ENCODE results near the gene APOA5. TPM values are rescaled to one million over a fixed set of nuclear protein-coding genes. Genes with fewer than 3 reads are reported as not detected.

Gene APOA5
- total RNA-seq, 1 experiment from 2014 or later = 0.20 TPM

GRCh38 chr11:116782728-116783127, 9.0 kb downstream of the APOA5 start:
- peaks cover 86% of the 10 kb centered on the region for H3K36me3 Mint-ChIP-seq
- peaks cover 7% of the 10 kb centered on the region for H3K4me1 Mint-ChIP-seq
- no peaks in the 10 kb centered on the region for H3K9me3 Mint-ChIP-seq
- DNase-seq (ENCODE audit: low spot score) = no peak
- ChIA-PET POLR2A (no interaction called here), CTCF (interaction anchor here (0.9 to 1.1 kb wide), 2 partner anchors 53 to 356 kb away, joined by 3 read pairs; no protein-coding TSS in a partner anchor)
- no peak overlapping the region for H3K4me3 Mint-ChIP-seq
- no peak for ATAC-seq
- no peaks in the 10 kb centered on the region for H3K27me3 Mint-ChIP-seq (ENCODE audit: low read depth)
- TF ChIP-seq ZNF671 (CRISPR knock-in tag; IDR thresholded peaks at IDR 0.05) (no peak), ZNF281 (CRISPR knock-in tag; IDR thresholded peaks at IDR 0.05) (no peak)
- H3K27ac Mint-ChIP-seq = no peak overlapping the region

- CTCF ChIA-PET = no interaction called here
- Mint-ChIP-seq H3K27ac (no peak overlapping the region), H3K9me3 (no peaks in the 10 kb centered on the region), H3K4me1 (peaks cover 7% of the 10 kb centered on the region), H3K36me3 (peaks cover 66% of the 10 kb centered on the region), H3K27me3 (ENCODE audit: low read depth) (no peaks in the 10 kb centered on the region), H3K4me3 (no peak overlapping the region)
- POLR2A ChIA-PET = no interaction called here
- ATAC-seq (no peak), DNase-seq (ENCODE audit: low spot score) (no peak)
- TF ChIP-seq GTF2I (CRISPR knock-in tag; conservative IDR thresholded peaks at IDR 0.05) (no peak), RORB (CRISPR knock-in tag; IDR thresholded peaks at IDR 0.05) (no peak), TEAD1 (CRISPR knock-in tag; IDR thresholded peaks at IDR 0.05) (no peak), MXD4 (CRISPR knock-in tag; IDR thresholded peaks at IDR 0.05; ENCODE audit: borderline replicate concordance) (no peak)
Observed at GRCh38 chr11:116778556-116778955, 13.1 kb downstream of the APOA5 start.

GRCh38 chr11:116777056-116777455, 14.6 kb downstream of the APOA5 start:
- Mint-ChIP-seq H3K27ac (no peak overlapping the region), H3K36me3 (peaks cover 51% of the 10 kb centered on the region), H3K27me3 (ENCODE audit: low read depth) (no peaks in the 10 kb centered on the region), H3K9me3 (no peaks in the 10 kb centered on the region), H3K4me3 (no peak overlapping the region), H3K4me1 (peaks cover 8% of the 10 kb centered on the region)
- ChIA-PET CTCF (interaction anchor here (2.6 kb wide), 1 partner anchor 14 kb away, joined by 12 read pairs; the partner anchor contains the start of gene APOA5), POLR2A (no interaction called here)
- no peak for DNase-seq (ENCODE audit: low spot score)
- ATAC-seq = no peak
- TF ChIP-seq STAT6 (CRISPR knock-in tag; conservative IDR thresholded peaks at IDR 0.05; ENCODE audit: low read depth) = no peak
- TF ChIP-seq KAT7 (CRISPR knock-in tag; IDR thresholded peaks at IDR 0.05; ENCODE audit: borderline replicate concordance) = no peak
- no peak for TF ChIP-seq TCF7 (CRISPR knock-in tag; IDR thresholded peaks at IDR 0.05; ENCODE audit: low read depth)
- TF ChIP-seq ZNF121 (CRISPR knock-in tag; IDR thresholded peaks at IDR 0.05) = no peak
- no peak for TF ChIP-seq ZNF232 (CRISPR knock-in tag; IDR thresholded peaks at IDR 0.05)
- no peak for TF ChIP-seq ZNF396 (CRISPR knock-in tag; IDR thresholded peaks at IDR 0.05; ENCODE audit: borderline replicate concordance)
- no peak for TF ChIP-seq ZNF512 (CRISPR knock-in tag; IDR thresholded peaks at IDR 0.05; ENCODE audit: borderline replicate concordance)
- no peak for TF ChIP-seq USF2 (CRISPR knock-in tag; IDR thresholded peaks at IDR 0.05)
- TF ChIP-seq NFATC4 (CRISPR knock-in tag; IDR thresholded peaks at IDR 0.05) = no peak
- TF ChIP-seq FOXP4 (CRISPR knock-in tag; IDR thresholded peaks at IDR 0.05) = no peak
- no peak for TF ChIP-seq E2F1 (CRISPR knock-in tag; IDR thresholded peaks at IDR 0.05)
- no peak for TF ChIP-seq FOXJ3 (CRISPR knock-in tag; IDR thresholded peaks at IDR 0.05; ENCODE audit: borderline replicate concordance)
- no peak for TF ChIP-seq ZSCAN18 (CRISPR knock-in tag; IDR thresholded peaks at IDR 0.05)
- TF ChIP-seq RELA (CRISPR knock-in tag; IDR thresholded peaks at IDR 0.05; ENCODE audit: borderline replicate concordance) = no peak

Data from WTC11 (cell line).